Osteoblast (primary cell): ENCODE measurements around the gene MED13L. TPM values are rescaled to one million over a fixed set of nuclear protein-coding genes. Genes with fewer than 3 reads are reported as not detected.

Experiments
- DNase-seq: peaks from one replicate; pipeline ENCODE4 v3.0.0; 2011; ENCODE audit warnings: low spot score, mixed read lengths; ENCODE audit not compliant: insufficient read length; ENCODE audit errors: missing footprints
- H2AFZ ChIP-seq: 2 replicates; pipeline ENCODE4 v1.6.0; 2011; ENCODE audit warnings: mild to moderate bottlenecking, low read length
- H3K27ac ChIP-seq: 2 replicates; pipeline ENCODE4 v1.5.1; 2011; ENCODE audit warnings: mild to moderate bottlenecking, low read depth, low read length, moderate library complexity
- H3K27me3 ChIP-seq: 2 replicates; pipeline ENCODE4 v1.6.0; 2012; ENCODE audit warnings: mild to moderate bottlenecking, control low read depth, inconsistent platforms, low read length, moderate library complexity; ENCODE audit not compliant: insufficient read depth
- H3K36me3 ChIP-seq: 2 replicates; pipeline ENCODE4 v1.5.1; 2011; ENCODE audit warnings: mild to moderate bottlenecking, low read length, control low read depth, moderate library complexity; ENCODE audit not compliant: insufficient read depth
- H3K4me1 ChIP-seq: 2 replicates; pipeline ENCODE4 v1.5.1; 2011; ENCODE audit warnings: mild to moderate bottlenecking, low read length, control low read depth, moderate library complexity; ENCODE audit not compliant: insufficient read depth
- H3K4me2 ChIP-seq: 2 replicates; pipeline ENCODE4 v1.6.0; 2011; ENCODE audit warnings: mild to moderate bottlenecking, low read length; ENCODE audit not compliant: insufficient read depth
- H3K4me3 ChIP-seq: fragments of 200-600 bp; sonication (generic); 3 replicates; pipeline ENCODE4 v1.5.1; 2012; ENCODE audit warnings: mild to moderate bottlenecking, low read length, inconsistent platforms; ENCODE audit not compliant: insufficient read depth
- H3K79me2 ChIP-seq: 2 replicates; pipeline ENCODE4 v1.6.0; 2012; ENCODE audit warnings: mild to moderate bottlenecking, low read length, control low read depth, inconsistent platforms; ENCODE audit not compliant: insufficient read depth
- H3K9me3 ChIP-seq: 2 replicates; pipeline ENCODE4 v1.5.1; 2011; ENCODE audit warnings: low read depth, low read length, control low read depth
- H4K20me1 ChIP-seq: 2 replicates; pipeline ENCODE4 v1.6.0; 2012; ENCODE audit warnings: mild to moderate bottlenecking, low read length, control low read depth; ENCODE audit not compliant: insufficient read depth
- CTCF ChIP-seq: IDR thresholded peaks from 2 replicates; pipeline ENCODE4 v1.5.1; 2011; ENCODE audit warnings: mild to moderate bottlenecking, low read depth, low read length, moderate library complexity; ENCODE audit errors: extremely low read depth
- total RNA-seq: library from RNA; depleted of rRNA; stranded (reverse); fragments of >200 nt; gene quantifications from 2 replicates; pipeline ENCODE4 v1.2.3, GENCODE V29; 2012

MED13L gene
- total RNA-seq, 1 donor = 359 TPM

DNA sequence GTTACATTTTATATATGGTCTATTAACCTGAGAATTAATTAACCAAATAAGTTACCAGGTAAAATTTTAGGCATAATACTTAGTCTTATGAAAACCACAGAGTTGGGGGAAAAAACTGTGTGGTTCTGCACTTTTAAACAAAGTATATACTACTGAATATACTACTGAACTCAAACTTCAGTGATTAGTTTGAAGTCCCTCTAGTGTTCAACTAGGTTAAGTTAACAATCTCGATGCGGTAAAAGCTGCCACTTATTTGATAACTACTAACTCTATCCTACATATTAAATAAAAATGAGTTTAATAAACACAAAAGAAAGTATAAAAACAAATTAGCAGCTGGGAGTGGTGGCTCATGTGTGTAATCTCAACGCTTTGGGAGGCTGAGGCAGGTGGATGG, 56.7 kb downstream of the MED13L start:
- Histone ChIP-seq H3K27me3 (no peaks in the 10 kb centered on the region), H3K4me3 (no peak overlapping the region), H3K79me2 (peaks cover 96% of the 10 kb centered on the region), H3K27ac (no peak overlapping the region), H3K4me2 (no peak overlapping the region), H3K36me3 (no peaks in the 10 kb centered on the region), H2AFZ (no peak overlapping the region), H4K20me1 (peaks cover 54% of the 10 kb centered on the region), H3K9me3 (no peaks in the 10 kb centered on the region), H3K4me1 (no peaks in the 10 kb centered on the region)
- DNase-seq = peak; percentile 46
- TF ChIP-seq CTCF = no peak

DNA sequence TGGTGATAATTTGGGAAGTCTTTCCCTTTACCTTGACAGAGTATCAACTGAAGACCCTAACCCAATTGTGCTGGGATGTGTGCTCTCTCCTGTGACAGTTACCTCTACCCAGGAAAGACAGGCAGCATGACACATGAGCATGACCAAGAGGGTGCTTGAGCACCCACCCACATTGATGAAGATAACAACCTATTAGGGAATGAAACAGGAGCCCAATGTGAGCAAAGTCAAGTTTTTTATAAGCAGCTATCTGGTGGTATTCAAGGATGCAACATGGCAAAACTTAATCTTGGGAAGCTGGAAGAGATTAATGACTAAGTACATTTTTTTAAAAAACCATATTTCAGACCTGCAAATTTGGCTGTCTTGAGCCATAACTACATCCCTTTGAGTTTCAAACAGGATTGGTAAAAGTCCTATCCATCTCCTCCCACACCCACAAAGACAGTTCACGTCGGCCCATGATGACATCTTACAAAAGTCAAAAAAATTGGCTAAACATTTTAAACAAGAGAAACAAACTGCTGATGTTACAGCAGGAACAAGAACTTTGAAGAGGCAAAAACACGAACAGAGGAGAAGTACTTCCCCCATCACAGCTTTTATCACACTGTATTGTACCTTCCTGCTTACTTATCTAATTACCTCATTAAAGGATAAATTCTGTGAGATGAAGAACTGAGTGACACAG, 60.3 kb downstream of the MED13L start:
- Histone ChIP-seq H3K4me2 (no peak overlapping the region), H3K27me3 (no peaks in the 10 kb centered on the region), H3K79me2 (peaks cover 97% of the 10 kb centered on the region), H3K36me3 (no peaks in the 10 kb centered on the region), H2AFZ (no peak overlapping the region), H3K27ac (no peak overlapping the region), H3K9me3 (no peaks in the 10 kb centered on the region), H3K4me3 (no peak overlapping the region), H3K4me1 (peaks cover 4% of the 10 kb centered on the region), H4K20me1 (peaks cover 54% of the 10 kb centered on the region)
- TF ChIP-seq CTCF = no peak
- no peak for DNase-seq

DNA sequence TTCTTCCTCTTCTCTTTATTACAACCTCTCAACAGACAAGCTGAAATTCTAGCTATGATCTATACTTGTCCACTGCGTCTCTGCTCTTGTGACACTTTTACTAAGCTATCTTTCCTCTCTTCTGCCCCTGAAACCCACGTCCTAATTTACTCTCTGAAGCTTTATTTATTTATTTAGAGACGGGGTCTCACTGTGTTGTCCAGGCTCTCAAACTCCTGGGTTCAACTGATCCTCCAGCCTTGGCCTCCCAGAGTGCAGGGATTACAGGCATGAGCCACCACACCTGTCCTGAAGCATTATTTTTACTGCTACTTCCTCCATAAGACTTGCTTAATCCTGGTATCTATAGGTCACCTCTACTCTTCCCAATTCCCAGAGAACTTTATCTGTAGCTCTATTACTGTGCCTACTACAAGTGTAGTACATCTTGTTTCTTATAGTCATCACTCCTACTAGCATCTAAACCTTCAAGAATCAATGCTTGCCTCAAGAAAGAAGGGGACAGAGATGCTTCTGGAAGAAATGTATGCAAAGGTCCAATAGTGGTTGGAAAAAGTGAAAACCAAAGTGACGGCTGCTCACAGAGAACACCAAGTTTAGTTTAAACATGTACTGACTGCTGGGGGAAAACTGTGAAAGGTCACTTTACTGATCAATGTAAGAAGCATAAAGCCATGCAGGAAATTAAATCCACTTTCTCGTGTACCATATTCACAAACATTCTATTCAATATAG, 61.3 kb downstream of the MED13L start:
- Histone ChIP-seq H3K36me3 (no peaks in the 10 kb centered on the region), H2AFZ (no peak overlapping the region), H3K79me2 (peaks cover 97% of the 10 kb centered on the region), H3K4me2 (no peak overlapping the region), H3K4me1 (peaks cover 4% of the 10 kb centered on the region), H3K4me3 (no peak overlapping the region), H4K20me1 (peaks cover 53% of the 10 kb centered on the region), H3K27me3 (no peaks in the 10 kb centered on the region), H3K27ac (no peak overlapping the region), H3K9me3 (no peaks in the 10 kb centered on the region)
- no peak for TF ChIP-seq CTCF
- no peak for DNase-seq

DNA sequence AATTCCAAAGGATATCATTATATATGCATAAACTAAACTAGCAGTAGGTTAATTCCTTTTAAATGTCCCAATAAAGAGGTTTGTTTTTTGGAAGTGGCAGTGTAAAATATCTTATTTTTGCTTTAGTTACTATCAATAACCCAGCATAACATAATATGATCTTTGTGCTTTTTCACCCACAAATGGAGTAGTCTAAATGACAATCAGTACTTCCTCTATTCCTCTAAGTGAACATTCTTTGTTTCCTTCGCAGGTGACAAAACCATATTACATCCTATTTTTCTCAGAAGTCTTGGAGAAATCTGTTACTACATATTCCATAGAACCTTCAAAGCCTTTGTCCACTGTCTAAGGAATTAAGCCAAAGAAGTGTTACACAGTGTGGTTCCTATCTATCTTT, 62.5 kb downstream of the MED13L start:
- Histone ChIP-seq H3K4me1 (peaks cover 7% of the 10 kb centered on the region), H3K79me2 (peaks cover 96% of the 10 kb centered on the region), H2AFZ (no peak overlapping the region), H3K27ac (no peak overlapping the region), H3K4me3 (no peak overlapping the region), H3K36me3 (no peaks in the 10 kb centered on the region), H3K9me3 (no peaks in the 10 kb centered on the region), H3K4me2 (no peak overlapping the region), H4K20me1 (peaks cover 58% of the 10 kb centered on the region), H3K27me3 (no peaks in the 10 kb centered on the region)
- no peak for TF ChIP-seq CTCF
- no peak for DNase-seq
